HG03060 (cell line): ENCODE data around the gene RALGPS2.

Source experiments
- ATAC-seq: cut with Tn5 transposase; IDR thresholded peaks from one replicate; pipeline ENCODE4 v1.9.1; 2021; ENCODE audit warnings: low read depth, moderate number of reproducible peaks; ENCODE audit not compliant: unreplicated experiment

Gene RALGPS2, protein sequence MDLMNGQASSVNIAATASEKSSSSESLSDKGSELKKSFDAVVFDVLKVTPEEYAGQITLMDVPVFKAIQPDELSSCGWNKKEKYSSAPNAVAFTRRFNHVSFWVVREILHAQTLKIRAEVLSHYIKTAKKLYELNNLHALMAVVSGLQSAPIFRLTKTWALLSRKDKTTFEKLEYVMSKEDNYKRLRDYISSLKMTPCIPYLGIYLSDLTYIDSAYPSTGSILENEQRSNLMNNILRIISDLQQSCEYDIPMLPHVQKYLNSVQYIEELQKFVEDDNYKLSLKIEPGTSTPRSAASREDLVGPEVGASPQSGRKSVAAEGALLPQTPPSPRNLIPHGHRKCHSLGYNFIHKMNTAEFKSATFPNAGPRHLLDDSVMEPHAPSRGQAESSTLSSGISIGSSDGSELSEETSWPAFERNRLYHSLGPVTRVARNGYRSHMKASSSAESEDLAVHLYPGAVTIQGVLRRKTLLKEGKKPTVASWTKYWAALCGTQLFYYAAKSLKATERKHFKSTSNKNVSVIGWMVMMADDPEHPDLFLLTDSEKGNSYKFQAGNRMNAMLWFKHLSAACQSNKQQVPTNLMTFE

DNA sequence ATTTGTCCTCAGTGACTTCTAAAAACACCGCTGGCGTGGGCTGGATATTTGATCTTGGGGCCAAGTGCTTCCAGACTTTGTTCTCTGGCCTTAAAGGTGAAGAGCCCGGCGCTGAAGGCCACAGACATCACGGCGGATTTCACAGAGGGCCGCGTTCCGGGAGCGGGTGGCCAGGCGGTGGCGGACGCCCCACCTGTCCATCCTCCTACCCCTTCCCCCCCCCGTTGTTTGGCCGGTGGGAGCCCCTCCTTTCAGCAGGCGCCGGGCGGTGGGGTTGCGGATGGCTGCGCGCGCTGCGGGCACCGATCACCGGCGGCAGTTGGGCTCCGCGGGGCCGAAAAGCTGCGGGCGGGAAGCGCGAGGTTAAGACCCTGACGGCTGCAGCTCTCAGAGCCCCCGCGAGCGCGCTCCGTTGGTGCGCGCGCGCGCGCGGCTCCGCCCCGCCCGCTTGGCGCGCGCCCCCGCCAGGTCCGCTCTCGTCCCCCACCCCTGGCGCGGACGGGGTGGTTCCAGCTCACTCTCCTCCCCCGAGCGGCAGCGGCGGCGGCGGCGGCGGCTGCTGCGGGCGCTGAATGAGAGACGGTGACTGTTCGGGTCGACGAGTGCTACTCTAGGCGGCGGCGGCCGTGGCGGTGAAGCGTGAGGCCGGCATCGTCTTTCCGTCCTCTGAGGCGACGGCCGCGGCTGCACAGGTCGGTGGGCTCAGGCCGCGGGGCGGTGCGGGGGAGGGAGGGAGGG, at the start of gene RALGPS2:
Gene RALGPS2 (plus strand): TSS at position 517 of the 738 bp plus-strand sequence. CDS start 51,521 bp downstream, outside the sequence.
- ATAC-seq = no peak

DNA sequence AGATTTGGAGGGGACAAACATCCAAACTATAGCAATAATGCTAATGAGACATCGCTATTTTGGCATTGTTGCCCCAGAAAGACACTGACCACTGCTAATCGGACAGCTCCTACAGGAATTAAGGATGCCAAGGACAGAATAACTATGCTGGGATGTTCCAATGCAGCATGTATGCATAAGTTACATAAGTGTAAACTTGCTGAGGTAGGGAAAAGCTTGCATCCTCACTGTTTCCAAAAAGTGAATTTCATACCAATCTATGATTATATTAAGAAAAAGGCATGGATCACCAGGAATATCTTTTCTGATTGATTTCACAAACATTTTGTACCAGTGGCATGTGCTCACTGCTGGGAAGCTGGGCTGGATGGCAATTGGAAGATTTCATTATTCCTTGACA, 45.8 kb upstream of the RALGPS2 start:
- ATAC-seq = no peak

DNA sequence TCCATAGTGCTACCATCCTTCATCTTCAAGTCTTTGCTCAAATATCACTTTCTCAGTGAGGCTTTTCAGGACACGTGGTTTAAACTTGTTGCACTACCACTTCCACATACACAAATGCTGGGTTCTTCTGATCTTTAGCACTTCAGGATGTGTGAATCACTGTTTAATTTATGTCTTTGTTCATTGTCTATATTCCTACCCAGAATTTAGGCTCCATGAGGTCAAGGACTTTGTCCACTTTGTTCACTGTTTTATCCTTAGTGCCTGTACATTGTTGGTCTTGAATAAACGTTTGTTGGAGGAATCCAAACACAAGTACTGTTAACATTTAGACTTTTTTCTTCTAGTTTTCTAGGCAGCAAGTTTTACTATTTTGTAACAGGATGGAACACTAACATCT, 42.6 kb upstream of the RALGPS2 start:
- ATAC-seq = no peak

DNA sequence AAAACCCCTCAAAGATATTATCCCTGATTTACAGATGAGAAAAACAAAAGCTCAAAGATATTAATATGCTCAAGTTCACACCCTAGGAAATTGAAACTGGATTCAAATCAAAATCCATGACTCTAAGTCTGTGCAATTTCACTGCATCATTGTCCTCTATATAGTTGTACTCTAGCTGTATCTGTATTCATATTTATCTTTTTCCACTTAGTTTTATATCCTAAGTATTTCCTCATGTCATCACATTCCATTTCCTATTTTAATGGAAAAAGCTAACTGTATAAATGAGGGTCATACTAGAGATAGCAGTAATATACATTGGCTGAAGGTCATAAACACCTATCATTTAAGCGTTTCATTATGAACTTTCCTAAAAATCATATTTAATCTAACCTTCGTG, 42.2 kb upstream of the RALGPS2 start:
- no peak for ATAC-seq

DNA sequence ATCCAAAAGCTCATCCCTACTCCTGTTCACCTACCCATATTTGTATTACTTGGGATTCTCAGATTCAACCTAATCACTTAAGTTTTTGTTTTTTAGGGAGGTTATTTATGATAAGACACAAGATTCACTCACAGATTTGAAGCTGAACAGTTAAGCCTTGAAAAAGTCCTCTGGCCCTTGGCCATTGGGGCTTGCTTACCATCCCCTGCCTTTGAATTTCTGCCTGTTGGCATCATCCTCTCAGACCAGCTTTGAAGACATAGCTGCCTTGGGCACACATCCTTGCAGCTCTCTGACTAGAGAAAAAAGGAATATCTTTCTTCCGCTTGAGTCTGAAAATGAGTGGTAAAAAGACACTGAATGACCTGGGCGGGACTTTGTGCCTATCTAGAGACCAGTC, 41.8 kb upstream of the RALGPS2 start:
- no peak for ATAC-seq

DNA sequence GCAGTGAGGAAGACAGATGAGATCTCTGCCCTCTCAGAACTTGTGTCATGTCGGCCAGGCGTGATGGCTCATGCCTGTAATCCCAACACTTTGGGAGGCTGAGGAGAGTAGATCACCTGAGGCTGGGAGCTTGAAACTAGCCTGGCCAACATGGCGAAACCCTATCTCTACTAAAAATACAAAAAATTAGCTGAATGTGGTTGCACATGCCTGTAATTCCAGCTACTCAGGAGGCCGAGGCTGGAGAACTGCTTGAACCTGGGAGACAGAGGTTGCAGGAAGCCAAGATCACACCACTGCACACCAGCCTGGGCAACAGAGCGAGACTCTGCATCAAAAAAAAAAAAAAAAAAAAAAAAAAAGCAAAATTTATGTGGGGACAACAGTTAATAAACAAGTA, 40.9 kb upstream of the RALGPS2 start:
- no peak for ATAC-seq

DNA sequence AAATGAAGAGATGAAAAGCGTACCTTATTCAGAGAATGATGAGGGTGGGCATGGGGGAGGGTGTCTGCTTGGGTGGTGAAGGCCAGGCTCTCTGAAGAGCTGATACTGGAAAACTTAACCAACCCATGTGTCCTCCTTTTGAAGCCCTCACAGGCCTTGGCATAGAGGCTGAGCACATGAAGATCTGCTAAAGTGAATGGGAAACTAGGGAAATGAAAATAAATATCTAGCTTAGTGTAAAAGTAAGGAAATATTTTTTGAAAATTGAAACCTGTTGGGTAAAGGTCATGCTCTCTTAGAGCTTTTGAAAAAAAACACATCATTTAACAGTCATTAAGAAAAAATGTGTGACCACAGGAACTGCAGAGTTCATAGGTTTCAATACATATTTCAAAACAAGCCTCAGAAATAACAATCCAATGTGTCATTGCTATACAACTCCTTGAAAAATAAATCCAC, 40.5 kb upstream of the RALGPS2 start:
- ATAC-seq = peak; percentile 76

DNA sequence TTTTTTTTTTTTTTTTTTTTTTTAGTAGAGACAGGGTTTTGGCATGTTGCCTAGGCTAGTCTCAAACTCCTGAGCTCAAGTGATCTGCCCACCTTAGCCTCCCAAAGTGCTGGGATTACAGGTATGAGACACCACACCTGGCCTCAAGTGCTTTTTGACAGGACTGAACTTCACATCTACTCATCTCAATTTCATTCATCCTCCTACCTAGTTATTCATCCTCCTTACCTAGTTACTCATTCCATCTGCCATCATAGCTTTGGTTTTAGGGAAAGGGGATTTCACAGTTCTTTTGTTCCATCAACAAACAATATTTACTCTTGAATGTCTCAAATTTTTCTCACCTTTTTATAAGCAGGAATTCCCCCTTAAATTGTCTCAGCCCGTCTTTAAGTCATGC, 38.6 kb upstream of the RALGPS2 start:
- no peak for ATAC-seq

DNA sequence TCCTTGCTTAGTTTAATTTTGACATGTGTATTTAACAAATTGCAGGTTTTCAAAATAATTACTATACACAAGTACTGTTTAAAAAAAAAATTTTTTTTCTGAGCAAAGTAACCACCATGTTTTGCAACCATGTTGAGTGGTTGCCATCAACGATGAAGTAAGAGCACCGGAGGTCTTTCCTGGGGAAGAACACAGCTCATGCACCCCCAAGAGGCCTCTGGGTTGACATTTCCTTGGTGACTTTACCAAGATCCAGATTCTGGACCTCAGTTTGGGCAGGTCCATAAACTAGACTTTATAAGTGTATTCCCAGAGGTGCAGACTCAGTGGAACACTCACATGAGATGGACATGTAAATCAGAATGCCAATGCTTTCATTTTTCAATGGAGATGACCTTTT, 36.8 kb upstream of the RALGPS2 start:
- ATAC-seq = no peak

DNA sequence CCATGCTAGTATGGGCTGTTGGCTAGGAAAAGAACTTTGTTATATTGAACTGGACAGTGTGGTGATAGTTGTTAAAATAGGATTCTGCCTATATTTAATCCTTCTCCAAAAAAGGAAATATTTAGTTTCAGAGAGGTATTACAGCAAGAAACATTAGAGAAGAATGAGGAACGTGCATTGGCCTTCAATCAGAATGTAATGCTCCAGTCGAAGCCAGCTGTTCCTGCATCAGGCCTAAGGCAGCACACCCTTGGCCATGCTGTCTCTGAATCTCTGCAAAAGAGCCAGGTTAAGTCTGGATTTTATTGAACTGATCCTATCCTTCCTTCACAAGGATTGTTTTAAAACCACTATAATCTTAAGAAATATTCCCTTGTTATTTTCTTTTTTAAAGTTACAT, 35.3 kb upstream of the RALGPS2 start:
- ATAC-seq = no peak

DNA sequence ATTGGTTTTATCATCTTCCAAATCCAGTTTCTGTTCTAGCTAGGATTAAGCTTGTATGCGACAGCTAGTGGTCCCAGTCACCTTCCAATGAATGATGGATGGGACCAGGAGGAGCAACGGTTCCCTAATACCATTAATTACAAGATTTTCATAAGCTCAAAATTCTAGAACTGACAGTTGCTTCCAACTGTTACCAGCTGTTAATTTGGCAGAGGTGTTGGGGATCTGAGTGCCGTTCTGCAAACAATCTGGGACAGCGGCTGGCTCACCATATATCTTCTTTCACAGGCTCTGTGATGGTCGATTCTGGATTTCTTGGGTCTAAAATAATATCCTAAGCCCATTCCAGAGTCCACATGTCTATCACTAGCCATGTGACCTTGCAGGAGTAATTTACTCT, 34.5 kb upstream of the RALGPS2 start:
- no peak for ATAC-seq

DNA sequence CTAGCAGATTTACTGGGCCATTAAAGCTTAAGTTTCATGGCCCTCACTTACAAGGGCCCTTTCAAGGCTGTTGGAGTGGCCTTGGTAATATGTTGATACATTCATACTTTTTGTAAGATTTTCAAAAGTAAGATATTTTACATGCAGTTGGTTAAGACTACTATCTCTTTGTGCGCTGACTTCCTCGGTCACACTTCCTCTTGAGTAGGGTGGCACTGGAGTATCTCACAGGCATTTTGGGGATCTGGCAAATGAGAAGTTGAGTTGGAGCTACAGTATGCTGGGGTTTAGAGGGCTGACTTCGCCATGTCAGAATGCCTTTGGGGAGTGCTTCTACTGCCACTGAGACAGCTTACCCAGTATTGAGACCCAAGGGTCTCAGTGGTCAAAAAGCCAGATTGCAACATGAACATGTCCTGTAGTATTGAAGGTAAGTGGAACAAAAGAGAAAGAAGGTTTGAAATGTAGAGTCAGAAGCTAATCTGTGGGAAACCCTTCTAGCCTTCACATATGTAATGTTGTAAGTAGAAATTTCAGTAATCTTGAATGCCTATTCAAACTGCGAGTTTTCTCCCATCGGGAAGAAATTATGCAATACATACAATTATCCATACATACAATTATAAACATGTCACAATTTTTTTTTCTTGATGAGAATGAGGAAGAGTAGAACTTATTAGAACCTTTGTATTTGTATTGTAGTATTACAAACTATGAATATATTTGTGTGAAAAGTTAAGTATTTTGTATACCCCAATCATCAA, 32.3 kb upstream of the RALGPS2 start:
- no peak for ATAC-seq

DNA sequence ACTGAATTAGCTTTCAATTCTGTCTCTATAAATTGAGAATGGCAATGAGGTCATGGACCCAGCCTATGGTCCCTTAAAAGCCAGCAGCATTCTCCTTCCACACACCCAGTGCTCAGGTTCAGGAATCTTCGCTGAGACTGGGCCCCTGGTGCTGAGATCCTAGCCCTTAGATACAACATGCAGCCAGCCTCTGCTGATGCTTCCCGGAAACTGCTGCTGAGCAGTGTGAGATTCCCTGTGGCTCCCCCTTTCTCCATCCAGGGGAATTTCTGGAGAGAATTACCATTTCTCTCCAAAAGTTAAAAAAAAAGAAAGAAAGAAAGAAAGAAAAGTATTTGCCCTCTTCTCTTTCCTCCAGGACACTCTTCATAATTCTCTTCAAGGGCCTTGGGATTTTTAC, 31.7 kb upstream of the RALGPS2 start:
- ATAC-seq = no peak

DNA sequence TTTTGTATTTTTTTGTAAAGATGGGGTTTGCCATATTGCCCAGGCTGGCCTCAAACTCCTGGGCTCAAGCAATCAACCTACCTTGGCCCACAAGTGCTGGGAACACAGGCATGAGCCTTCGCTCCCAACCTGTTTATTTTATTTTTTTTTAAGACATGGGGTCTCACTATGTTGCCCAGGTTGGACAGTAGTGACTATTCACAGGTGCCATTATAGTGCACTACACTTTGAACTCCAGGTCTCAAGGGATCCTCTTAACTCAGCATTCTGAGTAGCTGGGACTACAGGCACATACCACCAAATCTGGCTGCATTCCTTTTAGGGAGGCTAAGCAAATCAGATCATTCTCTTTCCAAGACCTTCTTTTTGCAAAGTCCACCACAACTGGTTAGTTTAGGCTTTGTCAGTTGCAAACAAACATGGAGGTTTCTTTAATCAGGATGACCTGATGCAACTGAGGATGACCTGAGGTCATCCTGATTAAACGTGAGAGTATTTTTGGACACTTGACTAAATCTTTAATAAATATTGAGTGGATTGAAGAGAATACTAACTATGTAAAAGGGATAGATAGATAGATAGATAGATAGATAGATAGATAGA, 30.0 kb upstream of the RALGPS2 start:
- no peak for ATAC-seq

DNA sequence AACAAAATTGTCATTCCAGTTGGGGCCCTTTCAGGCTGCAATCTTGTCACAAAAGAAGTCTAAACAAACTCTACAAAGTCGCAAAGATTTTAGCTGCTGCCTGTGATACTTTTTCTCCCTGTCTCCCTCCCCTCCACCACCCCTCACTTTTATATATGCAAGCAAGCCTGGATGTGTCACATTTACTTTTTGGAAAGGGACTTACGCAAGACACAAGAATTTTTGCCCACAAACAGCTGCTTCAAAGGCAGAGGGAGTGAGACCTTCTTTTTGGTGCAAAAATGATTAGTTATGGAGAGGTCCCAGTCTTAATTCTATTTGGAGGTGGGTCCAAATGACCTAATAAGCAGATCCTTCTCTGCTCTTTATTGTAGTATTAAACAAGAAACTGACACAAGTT, 22.9 kb upstream of the RALGPS2 start:
- ATAC-seq = no peak

DNA sequence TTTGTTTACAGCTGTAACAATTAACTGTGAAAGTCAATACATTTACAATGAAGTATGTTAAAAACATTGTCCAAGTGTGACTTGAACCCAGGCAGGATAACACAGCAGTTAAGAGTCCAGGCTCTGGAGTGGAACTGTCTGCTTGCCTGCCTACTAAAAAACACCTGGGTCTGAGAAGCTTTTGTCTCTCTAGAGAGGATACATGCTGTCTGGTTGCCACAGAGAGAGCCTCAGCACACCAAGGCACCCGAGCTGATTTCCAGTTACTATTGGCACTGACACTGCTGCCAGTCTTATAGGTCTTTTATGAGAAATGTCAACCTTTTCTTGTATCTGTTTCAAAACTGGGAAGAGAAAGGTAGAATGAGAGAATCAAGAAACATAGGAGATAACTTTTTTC, 20.2 kb upstream of the RALGPS2 start:
- ATAC-seq = no peak

DNA sequence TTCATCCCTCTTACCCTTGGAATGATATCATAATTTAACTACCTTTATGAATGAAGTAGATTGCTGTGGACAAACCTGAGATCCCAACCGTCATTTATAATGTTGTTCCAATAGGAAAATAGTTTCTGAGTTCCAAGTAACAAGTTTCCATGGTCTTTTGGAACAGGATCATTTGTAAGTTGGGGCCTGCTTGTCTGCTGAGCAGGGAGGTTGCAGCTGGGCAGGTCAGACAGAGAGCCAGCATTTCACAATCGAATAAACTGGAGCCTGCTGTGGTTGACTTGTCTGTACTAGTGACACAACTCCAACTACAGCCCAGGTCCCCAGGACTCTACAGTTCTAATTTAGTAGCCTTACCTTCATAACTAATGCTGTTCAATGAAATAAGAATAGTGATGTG, 18.6 kb upstream of the RALGPS2 start:
- no peak for ATAC-seq

DNA sequence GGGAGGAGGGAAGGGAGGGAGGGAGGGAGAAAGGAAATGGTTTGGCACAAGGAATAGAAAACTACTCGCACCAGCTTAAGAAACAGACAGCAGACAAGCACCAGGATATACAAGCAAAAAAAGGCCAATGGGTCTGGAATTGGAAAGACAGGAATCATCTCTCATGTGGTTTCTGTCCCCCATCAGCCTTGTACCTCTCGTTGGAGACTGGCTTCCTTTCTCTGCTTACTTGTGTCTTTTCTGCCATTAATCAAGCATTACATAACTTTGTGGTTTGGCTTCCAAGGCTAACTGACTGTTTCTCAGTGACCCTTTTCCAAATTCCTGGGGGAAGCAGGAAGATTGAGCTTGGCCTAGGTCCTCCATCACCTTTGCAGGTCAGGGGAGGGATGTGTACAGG, 11.8 kb upstream of the RALGPS2 start:
- no peak for ATAC-seq

DNA sequence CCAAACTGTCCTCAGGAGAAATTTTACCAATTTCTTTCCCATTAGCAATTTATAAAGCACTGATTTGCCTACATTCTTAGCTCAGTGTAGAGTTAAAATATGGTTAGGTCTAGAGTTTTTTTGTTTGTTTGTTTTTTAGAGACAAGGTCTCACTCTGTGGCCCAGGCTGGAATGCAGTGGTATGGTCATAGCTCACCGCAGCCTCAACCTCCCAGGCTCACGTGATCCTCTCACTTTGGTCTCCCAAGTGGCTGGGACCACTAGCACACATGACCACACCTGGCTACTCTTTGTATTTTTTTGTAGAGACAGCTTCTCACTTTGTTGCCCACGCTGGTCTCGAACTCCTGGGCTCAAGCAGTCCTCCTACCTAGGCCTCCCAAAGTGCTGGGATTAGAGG, 10.6 kb upstream of the RALGPS2 start:
- no peak for ATAC-seq

DNA sequence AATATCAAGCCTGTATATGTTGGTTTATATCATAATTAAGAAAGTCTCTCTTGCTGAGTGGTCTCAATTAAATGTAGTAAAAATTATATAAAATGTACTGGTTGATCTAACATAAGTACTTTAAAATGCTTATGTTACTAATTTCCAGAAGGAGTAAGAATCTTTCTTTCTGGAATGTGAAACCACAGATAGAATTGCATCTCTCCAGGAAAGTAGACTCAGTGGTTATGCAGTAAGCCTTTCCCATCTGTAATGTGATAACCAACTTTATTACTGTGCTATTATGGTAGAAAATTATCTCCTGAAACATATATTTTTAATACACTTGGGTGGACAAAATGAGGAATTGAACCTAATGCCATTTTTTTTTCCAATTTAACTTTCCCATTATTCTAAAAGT, 8.9 kb upstream of the RALGPS2 start:
- no peak for ATAC-seq
